GM21717 (cell line): ENCODE measurements around the gene GLI3.

ENCODE experiments used
- ATAC-seq: cut with Tn5 transposase; IDR thresholded peaks from one replicate; pipeline ENCODE4 v1.9.1; 2021; ENCODE audit warnings: mild to moderate bottlenecking, moderate library complexity; ENCODE audit not compliant: unreplicated experiment

The GLI3 gene

GRCh38 chr7:42236976-42237810 lies at the start of gene GLI3:
Gene GLI3, minus strand, starts transcription at chr7:42237209. Its CDS starts 13,956 bp downstream, at chr7:42223253.
- ATAC-seq: peak; percentile 90

GRCh38 chr7:42285383-42285824 lies 48.4 kb upstream of the GLI3 start:
- ATAC-seq: no peak

- ATAC-seq: no peak
Observed at GRCh38 chr7:42283553-42283952, 46.5 kb upstream of the GLI3 start.

- no peak for ATAC-seq
Observed at GRCh38 chr7:42278344-42278743, 41.3 kb upstream of the GLI3 start.

- ATAC-seq: no peak
Observed at GRCh38 chr7:42274053-42274452, 37.0 kb upstream of the GLI3 start.

GRCh38 chr7:42272793-42273665 lies 36.0 kb upstream of the GLI3 start:
- no peak for ATAC-seq

- no peak for ATAC-seq
Observed at GRCh38 chr7:42269161-42269560, 32.2 kb upstream of the GLI3 start.

- no peak for ATAC-seq
Observed at GRCh38 chr7:42264702-42265101, 27.7 kb upstream of the GLI3 start.

- no peak for ATAC-seq
Observed at GRCh38 chr7:42263971-42264370, 27.0 kb upstream of the GLI3 start.

- no peak for ATAC-seq
Observed at GRCh38 chr7:42262964-42263363, 26.0 kb upstream of the GLI3 start.

- no peak for ATAC-seq
Observed at GRCh38 chr7:42254217-42254616, 17.2 kb upstream of the GLI3 start.

GRCh38 chr7:42253316-42253715 lies 16.3 kb upstream of the GLI3 start:
- ATAC-seq: no peak

- no peak for ATAC-seq
Observed at GRCh38 chr7:42250411-42250810, 13.4 kb upstream of the GLI3 start.

- no peak for ATAC-seq
Observed at GRCh38 chr7:42248579-42248978, 11.6 kb upstream of the GLI3 start.

- ATAC-seq: no peak
Observed at GRCh38 chr7:42247301-42247700, 10.3 kb upstream of the GLI3 start.

GRCh38 chr7:42244828-42245227 lies 7.8 kb upstream of the GLI3 start:
- ATAC-seq: no peak

GRCh38 chr7:42242381-42242780 lies 5.4 kb upstream of the GLI3 start:
- ATAC-seq: no peak

GRCh38 chr7:42241424-42241823 lies 4.4 kb upstream of the GLI3 start:
- ATAC-seq: no peak

- no peak for ATAC-seq
Observed at GRCh38 chr7:42240416-42240815, 3.4 kb upstream of the GLI3 start.

GRCh38 chr7:42238709-42239366 lies 1.8 kb upstream of the GLI3 start:
- no peak for ATAC-seq

GRCh38 chr7:42237811-42238541 lies 967 bp upstream of the GLI3 start:
- no peak for ATAC-seq
